HCT116 (cell line): ENCODE measurements around the gene PLGRKT. TPM values are rescaled to one million over a fixed set of nuclear protein-coding genes. Genes with fewer than 3 reads are reported as not detected.

Experiments used
- ATAC-seq: fragments of 200-7000 bp; cut with Tn5 transposase; 2 replicates; pipeline ENCODE4 v1.9.1; 2020; ENCODE audit warnings: mild to moderate bottlenecking, moderate library complexity
- BruUV-seq: library from RNA; stranded (reverse); fragments of 400-500 nt; replicated peaks from 2 replicates; lab custom pipeline; 2021; lab: Mats Ljungman, UMichigan
- CTCF ChIA-PET: fragments of 300-600 bp; sonication (Branson Sonifier 250); formaldehyde crosslinking; loops from one replicate; lab custom pipeline; 2021; ENCODE audit warnings: antibody characterized with exemption; lab: Charles Lee
- POLR2A ChIA-PET: fragments of 300-600, 350-600 bp; sonication (Branson Sonifier 250); formaldehyde crosslinking; loops from one replicate; lab custom pipeline; 2021; ENCODE audit warnings: antibody characterized with exemption; lab: Charles Lee
- RAD21 ChIA-PET, 2 experiments: fragments of 300-600 bp; sonication (Branson Sonifier 250); formaldehyde crosslinking; loops; one replicate each; lab custom pipeline; 2023; ENCODE audit warnings: low total read pairs in 2 of 2; ENCODE audit not compliant: uncharacterized antibody in 2 of 2, unreplicated experiment in 2 of 2, low non-redundant PET in 1 of 2; lab: Charles Lee
- DNase-seq: peaks from one replicate; pipeline ENCODE4 v3.0.0-alpha.2; 2010; ENCODE audit warnings: low read depth, low spot score
- H2AFZ ChIP-seq: fragments of 200-600 bp; shearing (Covaris generic), sonication (generic); 2 replicates; pipeline ENCODE4 v1.6.1; 2017; ENCODE audit warnings: low read depth, mixed run types, mixed read lengths, antibody characterized with exemption, low read length; ENCODE audit not compliant: poor library complexity, severe bottlenecking
- H3K27ac ChIP-seq: 2 replicates; pipeline ENCODE4 v1.5.1; 2012; ENCODE audit warnings: low read depth, low read length
- H3K27me3 ChIP-seq: fragments of 200-600 bp; sonication (generic); 2 replicates; pipeline ENCODE4 v1.6.1; 2016; ENCODE audit warnings: mixed run types, low read length, mixed read lengths; ENCODE audit not compliant: insufficient read depth
- H3K36me3 ChIP-seq, 2 experiments: fragments of 200-500 bp in 1 of 2; fragments of 200-600 bp in 1 of 2; sonication (Bioruptor generic) in 1 of 2; sonication (generic) in 1 of 2; 2 replicates each; pipeline versions ENCODE4 v1.5.1 to v1.6.1; 2014 to 2016; ENCODE audit warnings: low read length in 2 of 2, inconsistent platforms in 1 of 2, mixed read lengths in 1 of 2, mixed run types in 1 of 2; ENCODE audit not compliant: insufficient read depth in 2 of 2, control insufficient read depth in 1 of 2
- H3K4me1 ChIP-seq, 2 experiments: fragments of 200-600 bp in 1 of 2; sonication (generic) in 1 of 2; 2 replicates each; pipeline versions ENCODE4 v1.5.1 to v1.6.1; 2012 to 2017; ENCODE audit warnings: low read length in 2 of 2, inconsistent platforms in 1 of 2, mild to moderate bottlenecking in 1 of 2, mixed read lengths in 1 of 2, mixed run types in 1 of 2, moderate library complexity in 1 of 2; ENCODE audit not compliant: insufficient read depth in 2 of 2, control insufficient read depth in 1 of 2
- H3K4me2 ChIP-seq: fragments of 200-600 bp; sonication (generic); 2 replicates; pipeline ENCODE4 v1.6.1; 2017; ENCODE audit warnings: mixed run types, low read length, mixed read lengths
- H3K4me3 ChIP-seq, 2 experiments: fragments of 200-600 bp in 1 of 2; sonication (generic) in 1 of 2; replicated peaks in 1 of 2; 2 replicates each; pipeline ENCODE4 v1.5.1; 2011 to 2016; ENCODE audit warnings: low read length in 2 of 2, control low read depth in 1 of 2, low read depth in 1 of 2, mild to moderate bottlenecking in 1 of 2, mixed read lengths in 1 of 2, mixed run types in 1 of 2
- H3K79me2 ChIP-seq: fragments of 200-600 bp; sonication (generic); 2 replicates; pipeline ENCODE4 v1.6.1; 2017; ENCODE audit warnings: mild to moderate bottlenecking, mixed run types, low read length, moderate library complexity, mixed read lengths; ENCODE audit not compliant: insufficient read depth
- H3K9ac ChIP-seq: fragments of 200-600 bp; sonication (generic); 2 replicates; pipeline ENCODE4 v1.6.1; 2016; ENCODE audit warnings: low read length, mixed read lengths
- H3K9me2 ChIP-seq: fragments of 200-600 bp; sonication (generic), shearing (Covaris generic); 2 replicates; pipeline ENCODE4 v1.6.1; 2017; ENCODE audit warnings: mixed run types, mild to moderate bottlenecking, moderate library complexity; ENCODE audit not compliant: insufficient read depth
- H3K9me3 ChIP-seq, 2 experiments: fragments of 200-500 bp in 1 of 2; fragments of 200-600 bp in 1 of 2; sonication (Bioruptor generic) in 1 of 2; sonication (generic) in 1 of 2; 2 replicates each; pipeline ENCODE4 v1.6.1; 2014 to 2017; ENCODE audit warnings: low read length in 2 of 2, mixed read lengths in 2 of 2, inconsistent platforms in 1 of 2, low read depth in 1 of 2, mild to moderate bottlenecking in 1 of 2, mixed run types in 1 of 2, moderate library complexity in 1 of 2; ENCODE audit not compliant: control insufficient read depth in 1 of 2, insufficient read depth in 1 of 2
- H4K20me1 ChIP-seq: fragments of 200-600 bp; sonication (generic), shearing (Covaris generic); 2 replicates; pipeline ENCODE4 v1.6.1; 2017; ENCODE audit warnings: mixed run types, mild to moderate bottlenecking, moderate library complexity; ENCODE audit not compliant: insufficient read depth
- ATF3 ChIP-seq: IDR thresholded peaks from 2 replicates; pipeline ENCODE4 v1.6.1; 2012
- CTCF ChIP-seq, 3 experiments: fragments of 200-600 bp in 1 of 3; sonication (generic) in 1 of 3; IDR thresholded peaks in 2 of 3; conservative IDR thresholded peaks in 1 of 3; 2 replicates each; pipeline ENCODE4 v1.5.1; 2012 to 2017; ENCODE audit warnings: low read depth in 2 of 3, low read length in 2 of 3, antibody characterized with exemption in 1 of 3, borderline replicate concordance in 1 of 3, control low read depth in 1 of 3, mild to moderate bottlenecking in 1 of 3, mixed read lengths in 1 of 3, mixed run types in 1 of 3, moderate library complexity in 1 of 3; ENCODE audit not compliant: insufficient read depth in 1 of 3
- EGR1 ChIP-seq: IDR thresholded peaks from 2 replicates; pipeline ENCODE4 v1.6.1; 2012; ENCODE audit warnings: low read depth
- ELF1 ChIP-seq: IDR thresholded peaks from 2 replicates; pipeline ENCODE4 v1.6.1; 2012; ENCODE audit warnings: low read depth, borderline replicate concordance
- EZH2phosphoT487 ChIP-seq: fragments of 200-600 bp; IDR thresholded peaks from 2 replicates; pipeline ENCODE4 v1.6.1; 2018; ENCODE audit warnings: antibody characterized with exemption, borderline replicate concordance
- FOSL1 ChIP-seq: IDR thresholded peaks from 2 replicates; pipeline ENCODE4 v1.6.1; 2012; ENCODE audit warnings: low read depth
- JUND ChIP-seq: IDR thresholded peaks from 2 replicates; pipeline ENCODE4 v1.6.1; 2012
- POLR2A ChIP-seq: IDR thresholded peaks from 2 replicates; pipeline ENCODE4 v1.7.0; 2011; ENCODE audit warnings: borderline replicate concordance; ENCODE audit not compliant: insufficient read depth, insufficient read length; ENCODE audit errors: extremely low read depth
- REST ChIP-seq: IDR thresholded peaks from 2 replicates; pipeline ENCODE4 v1.6.1; 2012; ENCODE audit warnings: low read depth
- SIN3A ChIP-seq: IDR thresholded peaks from 2 replicates; pipeline ENCODE4 v1.6.1; 2012; ENCODE audit warnings: low read depth
- SRF ChIP-seq: IDR thresholded peaks from 2 replicates; pipeline ENCODE4 v1.6.1; 2012; ENCODE audit warnings: low read depth
- YY1 ChIP-seq: IDR thresholded peaks from 2 replicates; pipeline ENCODE4 v1.6.1; 2011; ENCODE audit warnings: low read length, low read depth, moderate library complexity, mild to moderate bottlenecking; ENCODE audit not compliant: insufficient replicate concordance; ENCODE audit errors: extremely low read depth
- ZBTB33 ChIP-seq: IDR thresholded peaks from 2 replicates; pipeline ENCODE4 v1.6.1; 2011; ENCODE audit warnings: mild to moderate bottlenecking, low read length, moderate library complexity; ENCODE audit not compliant: insufficient replicate concordance; ENCODE audit errors: extremely low read depth
- ZFX ChIP-seq: fragments of 450-650 bp; IDR thresholded peaks from 2 replicates; pipeline ENCODE4 v1.6.1; 2017
- intact Hi-C: fragments of 100-400 bp; cut with micrococcal nuclease; formaldehyde crosslinking; loops from 2 replicates; pipeline ENCODE4 v1.10.0; 2022
- total RNA-seq: library from RNA; stranded (reverse); gene quantifications from one replicate; pipeline ENCODE4 v1.2.1, GENCODE V29; 2021; ENCODE audit not compliant: unreplicated experiment

PLGRKT gene
- total RNA-seq, 1 experiment from 2014 or later, result 23.8 TPM

DNA sequence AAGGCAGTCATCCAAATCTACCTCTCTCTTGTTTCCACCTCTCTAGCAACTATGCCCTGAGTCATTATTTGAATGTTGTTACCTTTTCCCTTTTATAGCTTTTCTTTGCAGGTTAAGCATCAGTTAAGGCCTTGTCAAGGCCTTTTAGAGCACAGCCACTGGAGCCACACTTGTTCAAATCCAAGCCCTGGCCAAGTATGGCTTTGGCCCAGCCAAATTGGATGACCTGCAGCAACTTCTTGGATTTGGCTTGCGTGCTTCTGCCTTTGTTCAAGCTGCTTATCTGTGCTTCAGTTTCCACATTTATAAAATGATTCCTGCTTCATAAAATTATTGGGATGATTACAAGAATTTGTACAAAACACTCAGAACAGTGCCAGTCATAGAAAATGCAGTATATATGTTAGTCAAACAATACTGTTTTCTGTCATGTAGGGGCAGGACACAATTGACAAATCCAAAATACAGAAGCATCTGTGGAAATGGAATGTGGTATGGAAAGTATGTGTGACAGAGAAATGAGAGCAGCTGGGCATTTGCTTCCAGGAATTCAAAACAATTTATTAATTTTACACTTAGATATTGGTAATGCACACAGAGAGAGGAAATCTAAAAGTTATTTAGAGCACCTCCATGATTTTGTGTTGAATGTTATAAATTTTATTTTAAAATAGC, 80.2 kb downstream of the PLGRKT start (continued):
- no peak for TF ChIP-seq REST
- no peak for TF ChIP-seq ATF3
- no peak for TF ChIP-seq SRF
- no peak for TF ChIP-seq ELF1
- TF ChIP-seq CTCF (IDR thresholded peaks at IDR 0.05 in 2 of 3, conservative IDR thresholded peaks at IDR 0.05 in 1 of 3; ENCODE audit: borderline replicate concordance in 1 of 3, insufficient read depth in 1 of 3, low read depth in 2 of 3, low read length in 2 of 3), result no peak

GRCh38 chr9:5355817-5356216, 81.9 kb downstream of the PLGRKT start:
- H3K9ac ChIP-seq, result no peak overlapping the region
- H3K36me3 ChIP-seq, result no peaks in the 10 kb centered on the region
- H4K20me1 ChIP-seq, result no peaks in the 10 kb centered on the region
- ATAC-seq (no peak), DNase-seq (no peak)
- no peak overlapping the region for H2AFZ ChIP-seq
- ChIA-PET RAD21 (no interaction called here), POLR2A (no interaction called here), CTCF (no interaction called here)
- H3K4me1 ChIP-seq, result no peaks in the 10 kb centered on the region
- H3K79me2 ChIP-seq, result no peaks in the 10 kb centered on the region
- no peaks in the 10 kb centered on the region for H3K27me3 ChIP-seq
- no peaks in the 10 kb centered on the region for H3K9me2 ChIP-seq
- no peak overlapping the region for H3K4me3 ChIP-seq
- intact Hi-C loops, result no loop called here
- H3K4me2 ChIP-seq, result no peak overlapping the region
- no peak overlapping the region for H3K27ac ChIP-seq
- BruUV-seq, result no TSS peak
- no peaks in the 10 kb centered on the region for H3K9me3 ChIP-seq
- TF ChIP-seq POLR2A, result no peak
- TF ChIP-seq EZH2phosphoT487, result no peak
- TF ChIP-seq CTCF (IDR thresholded peaks at IDR 0.05 in 2 of 3, conservative IDR thresholded peaks at IDR 0.05 in 1 of 3; ENCODE audit: borderline replicate concordance in 1 of 3, insufficient read depth in 1 of 3, low read depth in 2 of 3, low read length in 2 of 3), result no peak
- no peak for TF ChIP-seq ELF1
- TF ChIP-seq JUND, result no peak
- no peak for TF ChIP-seq EGR1
- no peak for TF ChIP-seq FOSL1
- TF ChIP-seq ZFX, result no peak
- TF ChIP-seq SRF, result no peak
- TF ChIP-seq SIN3A, result no peak
- no peak for TF ChIP-seq YY1
- TF ChIP-seq ZBTB33, result no peak
